Stimulated activated CD8-positive, alpha-beta memory T cell treated with anti-CD3 and anti-CD28 coated beads, Interleukin-2, amount 100 ng/mL, for 48 hours (primary cell): ENCODE measurements around the gene ABHD2.

Experiments used
- DNase-seq, 2 donors: peaks; one replicate each; pipeline ENCODE4 v3.0.0-alpha.2; 2020; ENCODE audit warnings: low read depth in 2 of 2

Gene ABHD2

DNA sequence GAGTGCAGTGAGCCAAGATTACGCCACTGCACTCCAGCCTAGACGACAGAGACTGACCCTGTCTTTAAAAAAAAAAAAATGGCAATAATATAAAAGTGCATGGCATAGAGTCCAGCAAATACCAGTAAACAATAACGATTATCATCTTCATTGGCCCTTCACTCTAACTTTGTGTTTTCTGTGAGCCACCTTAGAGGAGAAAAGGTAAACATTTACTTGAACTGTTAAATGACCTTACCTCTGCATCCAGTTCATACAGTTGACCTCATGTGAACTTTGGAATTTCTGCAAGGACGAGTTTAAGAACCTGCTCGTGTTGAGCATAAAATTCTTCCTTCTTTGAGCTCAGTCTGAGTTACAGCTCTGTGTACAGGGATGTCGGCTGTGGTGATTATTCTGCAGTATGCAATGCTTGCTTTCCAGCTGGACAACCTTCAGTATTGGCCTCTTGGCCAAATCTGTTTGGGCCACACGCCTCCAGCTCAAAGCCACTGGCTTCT is 76.5 kb downstream of the ABHD2 start:
- DNase-seq, result no peak

GRCh38 chr15:89165677-89166076 is 77.4 kb downstream of the ABHD2 start:
- DNase-seq, result no peak

GRCh38 chr15:89167267-89168176 is 79.3 kb downstream of the ABHD2 start:
- DNase-seq, result peak; percentile 51 to 52

- no peak for DNase-seq
These were observed 80.1 kb downstream of the ABHD2 start for GRCh38 chr15:89168316-89168833.

GRCh38 chr15:89170364-89170763 is 82.1 kb downstream of the ABHD2 start:
- DNase-seq, result no peak

GRCh38 chr15:89171136-89172072 is 83.1 kb downstream of the ABHD2 start:
- DNase-seq, result peak in 1 of 2 donors; percentile 16

DNA sequence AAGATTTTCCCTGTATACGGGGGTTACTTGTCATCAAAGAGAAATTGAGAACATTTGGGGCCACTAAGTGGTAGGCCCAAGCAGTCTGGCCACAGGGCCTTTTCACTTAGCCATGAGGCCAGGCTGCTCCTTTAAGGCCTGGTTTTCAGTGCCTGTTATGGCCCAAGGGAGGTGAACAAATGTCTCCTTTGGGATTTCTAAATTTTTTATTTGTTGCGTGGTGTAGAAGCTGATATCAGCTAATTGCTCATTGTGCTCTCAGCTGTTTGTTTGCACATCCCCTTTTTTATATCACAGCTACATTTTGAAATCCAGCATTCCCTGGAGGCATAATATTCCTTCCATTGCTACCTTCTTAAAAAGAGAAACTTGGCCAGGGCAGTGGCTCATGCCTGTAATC is 84.7 kb downstream of the ABHD2 start:
- no peak for DNase-seq

DNA sequence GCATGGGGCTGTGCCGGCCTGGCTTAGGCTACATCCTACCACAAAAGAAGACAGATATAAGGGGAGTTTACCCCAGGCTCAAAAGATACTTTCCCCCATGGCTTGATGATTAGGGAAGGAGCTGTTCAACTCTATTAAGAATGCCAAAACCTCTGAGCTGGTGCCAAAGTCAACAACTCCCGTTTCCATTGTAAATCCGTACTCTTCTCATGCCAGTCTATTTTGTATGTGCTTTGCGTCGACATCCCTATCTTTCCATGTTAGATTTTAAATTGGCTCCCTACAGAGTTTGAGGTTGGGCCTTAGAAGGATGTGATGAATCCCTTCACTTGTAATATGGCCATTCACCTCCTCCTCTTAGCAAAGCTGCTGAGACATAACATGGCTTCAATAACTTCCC is 86.2 kb downstream of the ABHD2 start:
- DNase-seq, result no peak

- no peak for DNase-seq
These were observed 87.4 kb downstream of the ABHD2 start for GRCh38 chr15:89175617-89176191.

DNA sequence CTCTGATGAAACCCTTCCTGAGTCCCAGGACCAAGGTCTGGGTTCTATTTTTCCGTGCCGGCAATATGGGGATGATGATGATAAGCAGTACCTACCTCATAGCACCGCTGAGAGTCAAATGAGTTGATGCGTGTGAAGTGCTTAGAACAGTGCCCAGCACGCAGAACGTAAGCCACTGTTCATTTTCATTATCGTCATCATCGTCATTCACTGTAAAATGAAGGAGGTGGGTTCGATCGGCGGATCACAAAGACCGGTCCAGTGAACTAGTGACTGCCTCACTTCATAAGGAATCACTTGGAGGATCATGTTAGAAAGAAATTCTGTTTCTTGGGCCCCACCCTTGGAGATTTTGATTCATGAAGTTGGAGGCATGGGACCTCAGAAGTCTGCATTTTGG is 88.9 kb downstream of the ABHD2 start:
- no peak for DNase-seq

DNA sequence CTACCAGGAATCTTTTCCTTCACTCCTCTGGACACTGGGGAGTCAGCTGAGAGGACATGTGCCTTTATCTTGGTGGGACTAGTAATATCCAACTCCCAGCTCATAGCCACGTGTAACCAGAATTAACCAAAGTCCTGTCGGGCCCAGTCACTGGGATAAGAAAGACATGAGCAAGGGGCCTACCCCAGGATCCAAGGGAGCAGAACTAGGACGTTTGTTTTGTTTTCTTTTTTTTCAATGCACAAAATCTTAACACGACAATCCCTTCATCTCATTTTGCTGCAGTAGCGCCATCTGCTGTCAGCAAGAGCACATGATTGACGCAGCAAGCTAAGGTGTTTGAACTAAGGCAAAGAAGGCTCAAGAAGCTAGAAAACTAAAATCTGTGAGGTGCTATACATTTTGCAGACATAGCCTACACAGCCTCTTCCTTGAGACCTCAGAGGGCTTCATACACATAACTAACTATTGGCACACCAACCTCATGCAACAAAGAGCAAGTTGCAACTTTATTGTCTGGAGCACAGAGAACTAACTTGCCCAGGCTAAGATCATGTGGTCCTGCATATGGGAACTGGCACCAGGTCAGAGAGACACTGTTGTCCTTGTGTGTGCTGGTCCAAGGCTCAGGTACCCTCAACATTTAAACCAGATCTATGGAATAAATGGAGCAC is 89.5 kb downstream of the ABHD2 start:
- DNase-seq, result peak; percentile 30 to 39

DNA sequence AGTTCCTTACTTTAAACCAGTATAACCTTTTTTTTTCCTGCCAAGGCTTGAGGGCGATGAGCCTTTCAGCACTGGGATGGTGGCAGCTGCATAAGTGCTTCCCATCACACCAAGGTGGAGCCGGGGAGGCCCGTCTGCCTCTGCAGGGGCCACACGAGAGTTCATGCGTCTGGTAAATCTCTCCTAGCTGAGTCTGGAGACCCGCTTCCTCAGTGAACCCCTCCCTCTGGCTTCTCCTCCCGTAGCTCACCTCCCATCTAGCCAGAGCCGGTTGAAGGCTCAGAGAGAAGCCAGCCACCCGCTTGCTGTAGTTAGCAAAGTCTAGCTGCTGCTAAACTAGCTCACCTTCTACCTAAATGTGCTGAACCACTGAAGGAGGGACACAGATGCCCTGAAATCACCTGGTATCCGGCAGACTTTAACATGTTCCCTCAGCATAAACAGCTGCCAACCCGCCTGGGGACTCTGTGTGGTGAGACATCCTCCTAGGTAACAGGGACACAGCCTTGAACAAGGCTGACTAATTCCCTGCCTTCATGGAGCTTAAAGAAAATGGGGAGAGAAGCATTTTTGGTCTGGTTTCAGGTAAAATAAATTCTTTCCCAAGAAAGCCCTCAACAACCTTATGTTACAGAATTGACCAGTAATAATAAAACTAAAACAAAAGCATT is 90.2 kb downstream of the ABHD2 start:
- no peak for DNase-seq

GRCh38 chr15:89179966-89180875 is 92.0 kb downstream of the ABHD2 start:
- DNase-seq, result peak; percentile 35 to 51

DNA sequence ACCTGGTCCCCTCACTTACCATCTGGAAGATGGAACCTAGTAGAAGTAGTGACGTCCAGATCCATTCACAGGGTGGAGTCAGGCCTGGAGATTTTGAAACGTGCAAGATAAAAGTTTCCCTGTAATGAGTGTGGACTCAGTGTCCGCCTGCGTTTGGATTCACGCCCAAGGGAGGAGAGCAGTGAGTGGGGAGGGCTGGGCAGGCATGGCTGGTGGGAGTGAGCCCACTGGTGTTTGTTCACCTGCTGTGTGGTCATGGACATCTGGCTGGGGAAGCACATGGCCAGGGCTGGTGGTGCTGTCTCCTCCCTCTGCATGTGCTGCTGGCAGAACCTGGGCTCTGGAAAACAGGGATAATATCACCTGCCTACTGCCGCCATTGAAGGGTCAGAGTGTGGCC is 96.1 kb downstream of the ABHD2 start:
- DNase-seq, result no peak

- no peak for DNase-seq
These were observed 96.8 kb downstream of the ABHD2 start for GRCh38 chr15:89184886-89185526.

DNA sequence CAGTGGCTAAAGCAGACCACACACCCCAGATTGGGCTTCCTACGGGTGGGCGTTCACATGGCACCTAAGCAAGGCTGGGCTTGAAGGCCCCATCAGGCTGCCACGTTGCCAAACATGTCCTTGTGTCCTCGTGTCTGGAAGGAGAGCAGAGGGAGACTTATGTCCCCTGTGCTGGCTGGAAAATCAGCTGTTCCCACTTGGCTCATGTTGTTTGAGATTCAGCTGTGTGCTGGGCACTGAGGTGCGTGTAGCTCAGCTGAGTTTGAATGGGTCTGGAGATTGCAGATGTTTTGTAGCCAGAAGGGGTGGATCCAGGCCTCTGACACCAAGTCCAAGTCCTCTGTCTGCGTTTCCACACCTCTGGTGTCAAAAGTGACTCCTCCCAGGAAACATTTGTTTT is 98.5 kb downstream of the ABHD2 start:
- DNase-seq, result no peak

DNA sequence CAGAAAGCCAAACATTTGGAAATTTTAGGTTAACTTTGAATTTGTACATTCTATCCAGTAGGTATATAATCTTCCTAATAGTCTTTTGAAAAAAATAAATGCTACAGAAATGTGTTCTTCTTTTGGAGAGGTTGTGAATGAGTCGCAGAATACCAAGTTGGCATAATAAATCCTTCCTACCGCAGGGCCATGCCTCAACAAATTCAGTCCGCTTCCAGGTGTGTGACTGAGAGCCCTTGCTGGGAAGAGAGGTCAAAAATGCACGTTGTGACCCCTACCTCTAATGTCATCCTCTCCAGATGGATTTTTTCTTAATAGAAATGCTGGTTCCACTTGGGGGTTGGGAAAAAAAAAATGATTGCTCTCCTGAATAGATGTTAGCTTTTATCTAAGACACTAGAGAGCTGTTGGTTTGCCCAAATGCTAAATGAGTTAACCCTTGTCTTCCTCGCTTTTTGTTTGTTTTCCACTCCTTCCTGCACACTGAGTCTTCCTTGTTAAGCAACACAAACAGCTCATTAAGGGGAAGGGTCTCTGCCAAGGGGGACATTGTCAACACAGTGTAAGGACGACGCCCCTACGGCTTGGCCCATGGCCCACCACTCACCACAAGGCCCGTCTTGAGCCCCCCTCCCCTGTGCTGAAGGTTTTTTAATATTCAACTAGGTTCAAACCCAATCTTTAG is 99.2 kb downstream of the ABHD2 start:
- no peak for DNase-seq

DNA sequence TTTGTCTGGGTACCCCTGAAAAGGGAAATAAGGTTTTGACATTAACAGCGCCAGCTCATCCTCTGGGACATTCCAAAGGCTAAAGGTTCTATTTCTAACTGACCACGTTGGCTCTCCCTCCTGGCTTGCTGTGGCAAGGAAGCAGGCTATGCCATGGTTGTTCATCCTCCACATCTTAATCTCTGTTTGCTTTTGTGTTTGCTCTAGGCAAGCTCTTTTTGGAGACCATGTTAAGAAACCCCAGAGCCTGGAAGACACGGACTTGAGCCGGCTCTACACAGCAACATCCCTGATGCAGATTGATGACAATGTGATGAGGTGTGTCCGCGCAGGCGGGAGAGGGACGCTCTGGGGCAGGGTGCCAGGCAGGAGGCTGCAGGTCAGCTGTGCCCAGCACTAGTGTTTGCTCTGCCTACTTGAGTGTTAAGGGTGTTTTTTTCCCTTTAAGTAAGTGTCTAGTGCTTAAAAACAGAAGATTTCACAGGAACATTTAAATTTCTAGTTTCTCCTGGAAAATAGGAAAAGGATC is 99.8 kb downstream of the ABHD2 start:
- no peak for DNase-seq
